Testis (tissue), 5 donors: ENCODE data around the gene KRTAP13-2. TPM values are rescaled to one million over a fixed set of nuclear protein-coding genes. Genes with fewer than 3 reads are reported as not detected.
A peak's percentile ranks its signal among the peaks of the same experiment; 100 is the strongest.

Source experiments
- DNase-seq: peaks from one replicate; pipeline ENCODE4 v3.0.0-alpha.2; 2019
- H3K27ac ChIP-seq, 2 donors: fragments of 200-600 bp; sonication (generic); one replicate each; pipeline ENCODE4 v1.5.1; 2019
- H3K27me3 ChIP-seq: fragments of 200-600 bp; sonication (generic); one replicate; pipeline ENCODE4 v1.5.1; 2019
- H3K36me3 ChIP-seq: fragments of 200-600 bp; sonication (generic); one replicate; pipeline ENCODE4 v1.5.1; 2017; ENCODE audit warnings: low read depth; ENCODE audit errors: missing control alignments
- H3K4me1 ChIP-seq: fragments of 200-600 bp; sonication (generic); one replicate; pipeline ENCODE4 v1.5.1; 2019
- H3K4me3 ChIP-seq, 2 donors: fragments of 200-600 bp; sonication (generic); one replicate each; pipeline ENCODE4 v1.5.1; 2017 to 2019
- H3K9me3 ChIP-seq: fragments of 200-600 bp; sonication (generic); one replicate; pipeline ENCODE4 v1.5.1; 2017
- CTCF ChIP-seq, 3 experiments: fragments of 450-650 bp in 2 of 3; fragments of 200-600 bp in 1 of 3; sonication (generic) in 1 of 3; IDR thresholded peaks; one replicate each; pipeline ENCODE4 v1.5.1; 2016 to 2019; ENCODE audit warnings: antibody characterized with exemption in 3 of 3, mild to moderate bottlenecking in 2 of 3, moderate library complexity in 1 of 3
- POLR2A ChIP-seq: fragments of 450-650 bp; IDR thresholded peaks from one replicate; pipeline ENCODE4 v1.6.1; 2017; ENCODE audit warnings: antibody characterized with exemption, mild to moderate bottlenecking, moderate library complexity
- WGBS, 2 donors: methylation state at CpG; one replicate each; pipeline ENCODE4 v1.1.5; 2018; 5-methylcytosine and 5-hydroxymethylcytosine counted together
- intact Hi-C: fragments of 100-400 bp; cut with DNase I; formaldehyde crosslinking; loops from one replicate; pipeline ENCODE4 v1.15.1; 2023; ENCODE audit warnings: low total_unique reads
- long read RNA-seq, 2 donors: transcript quantifications; one replicate each; lab custom pipeline, GENCODE V29; 2026
- polyA plus RNA-seq: library from polyadenylated mRNA; stranded (reverse); fragments of 350-450 nt; fragmentation: Illumina TruSeq; extraction: RNeasy Lipid Tissue Mini Kit (QIAGEN cat#74804); gene quantifications from one replicate; pipeline ENCODE4 v1.2.3, GENCODE V29; 2014; ENCODE audit warnings: low read depth, low replicate concordance; ENCODE audit not compliant: insufficient read depth
- total RNA-seq, 2 donors: library from RNA; depleted of rRNA; stranded (reverse); fragments of >200 nt; gene quantifications; one replicate each; pipeline ENCODE4 v1.2.3, GENCODE V29; 2016

The KRTAP13-2 gene, protein sequence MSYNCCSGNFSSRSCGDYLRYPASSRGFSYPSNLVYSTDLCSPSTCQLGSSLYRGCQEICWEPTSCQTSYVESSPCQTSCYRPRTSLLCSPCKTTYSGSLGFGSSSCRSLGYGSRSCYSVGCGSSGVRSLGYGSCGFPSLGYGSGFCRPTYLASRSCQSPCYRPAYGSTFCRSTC
- not detected for total RNA-seq
- polyA plus RNA-seq: not detected
- long read RNA-seq, donor 1: 0 reads
- long read RNA-seq, donor 2: 0 reads

DNA sequence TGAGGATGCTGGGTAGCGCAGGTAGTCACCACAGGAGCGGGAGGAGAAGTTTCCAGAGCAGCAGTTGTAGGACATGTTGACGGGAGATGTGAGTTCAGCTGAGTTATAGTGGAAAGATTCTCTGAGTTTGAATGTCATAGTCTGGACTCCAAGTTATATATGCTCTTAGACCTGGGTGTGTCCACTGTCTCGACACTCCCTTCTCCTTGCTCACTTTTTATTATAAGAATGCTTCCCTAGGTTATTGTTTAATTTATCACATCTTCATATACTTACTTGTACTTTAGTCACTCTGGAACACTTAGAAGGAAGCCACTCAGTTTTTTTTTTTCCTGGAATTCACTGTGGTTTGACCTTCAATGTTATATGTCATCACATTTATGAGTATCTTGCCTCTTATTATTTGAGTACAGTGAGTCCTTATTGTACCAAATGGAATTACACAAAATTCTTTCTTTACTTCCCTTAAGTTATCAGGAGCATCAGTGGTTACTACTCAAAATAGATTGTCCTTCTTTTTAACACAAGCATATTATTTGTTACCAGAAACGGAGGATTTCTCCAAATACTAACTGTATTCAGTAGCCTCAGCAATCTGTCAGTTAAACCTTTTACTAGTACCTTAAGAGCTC, at the start of gene KRTAP13-2:
KRTAP13-2 (minus strand) TSS at position 133 of the 632 bp plus-strand sequence; CDS start at position 75, 58 bp downstream.
- TF ChIP-seq CTCF (IDR thresholded peaks at IDR 0.05) (no peak), POLR2A (no peak)
- Histone ChIP-seq H3K27me3 (no peaks in the 10 kb centered on the region), H3K4me1 (no peaks in the 10 kb centered on the region), H3K9me3 (no peaks in the 10 kb centered on the region), H3K36me3 (no peaks in the 10 kb centered on the region), H3K4me3 (no peak within 1 kb of the TSS), H3K27ac (no peak within 1 kb of the TSS)
- 81 to 82% methylated on average over 5 of the region's 5 CpGs for WGBS, 2 donors
- intact Hi-C loops: no loop called here
- no peak for DNase-seq

DNA sequence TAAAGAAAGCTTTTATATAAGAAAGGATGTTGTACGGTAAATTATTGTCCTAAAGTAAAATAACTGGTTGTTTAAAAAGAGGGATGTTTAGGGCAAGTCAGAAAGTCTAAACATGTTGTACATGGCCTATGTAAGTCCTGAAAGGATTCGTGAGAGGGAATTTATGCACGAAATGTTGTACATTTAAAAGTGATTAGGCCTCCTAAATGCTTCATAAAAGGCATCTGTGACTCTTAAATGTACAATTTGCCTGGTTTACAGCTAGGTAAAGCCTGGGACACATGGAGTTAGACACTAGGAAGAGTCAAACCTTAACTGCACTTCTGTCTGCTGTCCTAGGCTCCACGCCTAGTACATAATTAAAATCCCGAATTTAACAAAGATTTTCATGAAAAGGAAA, 43.9 kb upstream of the KRTAP13-2 start:
- Histone ChIP-seq H3K4me1 (no peaks in the 10 kb centered on the region), H3K9me3 (no peaks in the 10 kb centered on the region), H3K27ac (no peak overlapping the region), H3K4me3 (no peak overlapping the region), H3K36me3 (no peaks in the 10 kb centered on the region), H3K27me3 (no peaks in the 10 kb centered on the region)
- WGBS, 2 donors: 91 to 92% methylated on average over 5 of the region's 5 CpGs
- intact Hi-C loops: no loop called here
- TF ChIP-seq CTCF (IDR thresholded peaks at IDR 0.05) (no peak), POLR2A (no peak)
- no peak for DNase-seq

GRCh38 chr21:30408782-30409494, 36.9 kb upstream of the KRTAP13-2 start:
- H3K4me3 ChIP-seq: no peak overlapping the region
- DNase-seq: peak; percentile 87
- intact Hi-C loops: no loop called here
- H3K36me3 ChIP-seq: no peaks in the 10 kb centered on the region
- no peaks in the 10 kb centered on the region for H3K9me3 ChIP-seq
- peak; percentile 18 to 45 (median 31) for TF ChIP-seq CTCF (IDR thresholded peaks at IDR 0.05)
- TF ChIP-seq POLR2A: no peak
- no peaks in the 10 kb centered on the region for H3K27me3 ChIP-seq
- WGBS, 2 donors: 26 to 27% methylated on average over 9 to 14 of the region's 14 CpGs
- no peak overlapping the region for H3K27ac ChIP-seq
- H3K4me1 ChIP-seq: no peaks in the 10 kb centered on the region

DNA sequence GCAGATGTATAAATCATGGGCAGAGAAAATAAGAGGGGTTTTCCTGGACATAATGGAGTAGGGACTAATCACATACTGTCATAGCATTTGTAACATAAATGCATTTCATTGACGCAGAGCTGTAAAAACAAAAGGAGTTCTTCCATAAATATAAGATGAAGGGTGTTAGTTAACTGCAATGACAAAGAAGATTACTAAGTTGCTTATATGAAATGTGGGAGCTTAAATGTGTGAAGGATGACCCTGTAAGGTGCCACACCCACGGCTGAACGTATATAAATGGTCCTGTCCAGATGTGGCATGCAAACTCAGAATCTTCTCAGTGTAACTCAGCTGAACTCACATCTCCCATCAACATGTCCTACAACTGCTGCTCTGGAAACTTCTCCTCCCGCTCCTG, 23.7 kb upstream of the KRTAP13-2 start, which contains the start of gene KRTAP13-1:
KRTAP13-1 (plus strand) TSS at position 301 of the 400 bp plus-strand sequence; CDS start at position 357, 56 bp downstream.
- Histone ChIP-seq H3K27me3 (no peaks in the 10 kb centered on the region), H3K4me1 (no peaks in the 10 kb centered on the region), H3K4me3 (no peak within 1 kb of the TSS), H3K36me3 (no peaks in the 10 kb centered on the region), H3K27ac (no peak within 1 kb of the TSS), H3K9me3 (no peaks in the 10 kb centered on the region)
- 67 to 71% methylated on average over 4 of the region's 4 CpGs for WGBS, 2 donors
- no peak for DNase-seq
- no peak for TF ChIP-seq POLR2A
- TF ChIP-seq CTCF (IDR thresholded peaks at IDR 0.05): no peak
- intact Hi-C loops: no loop called here
